HFF-Myc (cell line): ENCODE results near the gene TUFM.
"Not testable (repeated sequence)": the region's sequence is repeated elsewhere in the genome, so short reads cannot be mapped to it uniquely, and the experiment has no call there.

ENCODE experiments used
- DNase-seq: peaks from one replicate; pipeline ENCODE4 v3.0.0-alpha.2; 2011; ENCODE audit warnings: low read depth; ENCODE audit errors: extremely low read depth
- H3K4me3 ChIP-seq: replicated peaks from 2 replicates; pipeline ENCODE4 v1.5.1; 2011; ENCODE audit warnings: low read depth, mild to moderate bottlenecking, control low read depth, low read length
- TF ChIP-seq, protein P1 (sequence below): IDR thresholded peaks from 2 replicates; pipeline ENCODE4 v1.5.1; 2012; ENCODE audit warnings: mild to moderate bottlenecking, low read depth, low read length, control low read depth; ENCODE audit errors: missing control alignments

Gene TUFM

DNA sequence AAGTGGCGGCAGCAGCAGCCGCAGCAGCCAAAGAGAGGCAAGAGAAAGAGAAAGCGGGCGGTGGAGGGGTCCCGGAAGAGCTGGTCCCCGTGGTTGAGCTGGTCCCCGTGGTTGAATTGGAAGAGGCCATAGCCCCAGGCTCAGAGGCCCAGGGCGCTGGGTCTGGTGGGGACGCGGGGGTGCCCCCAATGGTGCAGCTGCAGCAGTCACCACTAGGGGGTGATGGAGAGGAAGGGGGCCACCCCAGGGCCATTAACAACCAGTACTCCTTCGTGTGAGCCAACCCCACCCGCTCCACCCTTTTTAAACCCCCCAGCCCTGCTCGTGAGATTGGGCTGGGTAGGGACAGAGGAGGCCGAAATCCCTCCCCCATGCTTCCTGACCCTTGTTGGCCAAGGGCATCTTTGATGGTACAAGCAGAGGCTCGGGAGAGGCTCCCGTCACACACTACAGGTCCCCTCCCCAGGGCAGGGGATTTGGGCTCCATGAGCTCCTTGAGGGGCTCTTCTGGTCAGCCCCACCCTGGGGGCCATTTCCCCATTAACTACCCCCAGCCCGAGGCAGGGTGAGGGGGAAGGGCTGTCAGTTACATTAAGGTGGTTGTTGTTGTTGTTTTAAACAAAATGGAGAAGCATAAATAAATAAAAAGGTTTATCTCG is 27.5 kb upstream of the TUFM start:
- no peak for DNase-seq
- no peak overlapping the region for H3K4me3 ChIP-seq
- TF ChIP-seq, protein P1, sequence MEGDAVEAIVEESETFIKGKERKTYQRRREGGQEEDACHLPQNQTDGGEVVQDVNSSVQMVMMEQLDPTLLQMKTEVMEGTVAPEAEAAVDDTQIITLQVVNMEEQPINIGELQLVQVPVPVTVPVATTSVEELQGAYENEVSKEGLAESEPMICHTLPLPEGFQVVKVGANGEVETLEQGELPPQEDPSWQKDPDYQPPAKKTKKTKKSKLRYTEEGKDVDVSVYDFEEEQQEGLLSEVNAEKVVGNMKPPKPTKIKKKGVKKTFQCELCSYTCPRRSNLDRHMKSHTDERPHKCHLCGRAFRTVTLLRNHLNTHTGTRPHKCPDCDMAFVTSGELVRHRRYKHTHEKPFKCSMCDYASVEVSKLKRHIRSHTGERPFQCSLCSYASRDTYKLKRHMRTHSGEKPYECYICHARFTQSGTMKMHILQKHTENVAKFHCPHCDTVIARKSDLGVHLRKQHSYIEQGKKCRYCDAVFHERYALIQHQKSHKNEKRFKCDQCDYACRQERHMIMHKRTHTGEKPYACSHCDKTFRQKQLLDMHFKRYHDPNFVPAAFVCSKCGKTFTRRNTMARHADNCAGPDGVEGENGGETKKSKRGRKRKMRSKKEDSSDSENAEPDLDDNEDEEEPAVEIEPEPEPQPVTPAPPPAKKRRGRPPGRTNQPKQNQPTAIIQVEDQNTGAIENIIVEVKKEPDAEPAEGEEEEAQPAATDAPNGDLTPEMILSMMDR = peak; percentile 66

DNA sequence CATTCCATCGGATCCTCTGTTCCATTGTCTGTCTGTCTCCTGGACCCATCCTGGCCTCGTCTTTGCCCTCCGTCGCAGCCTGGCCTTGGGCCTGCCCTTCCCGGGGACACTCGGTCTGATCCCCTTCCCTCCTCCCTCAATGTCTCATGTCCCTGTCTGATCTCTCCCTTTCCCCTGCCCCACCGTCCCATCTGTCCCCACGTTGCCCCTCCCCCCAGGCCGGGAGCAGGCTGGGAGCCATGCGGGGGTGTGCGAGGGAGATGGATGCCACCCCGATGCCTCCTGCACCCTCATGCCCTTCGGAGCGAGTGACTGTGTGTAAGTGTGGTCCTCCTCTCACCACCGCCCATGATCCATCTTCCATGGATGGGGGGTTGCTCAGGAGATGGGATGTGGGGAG is 26.8 kb upstream of the TUFM start:
- DNase-seq = no peak
- H3K4me3 ChIP-seq = no peak overlapping the region
- TF ChIP-seq, protein P1 = no peak

DNA sequence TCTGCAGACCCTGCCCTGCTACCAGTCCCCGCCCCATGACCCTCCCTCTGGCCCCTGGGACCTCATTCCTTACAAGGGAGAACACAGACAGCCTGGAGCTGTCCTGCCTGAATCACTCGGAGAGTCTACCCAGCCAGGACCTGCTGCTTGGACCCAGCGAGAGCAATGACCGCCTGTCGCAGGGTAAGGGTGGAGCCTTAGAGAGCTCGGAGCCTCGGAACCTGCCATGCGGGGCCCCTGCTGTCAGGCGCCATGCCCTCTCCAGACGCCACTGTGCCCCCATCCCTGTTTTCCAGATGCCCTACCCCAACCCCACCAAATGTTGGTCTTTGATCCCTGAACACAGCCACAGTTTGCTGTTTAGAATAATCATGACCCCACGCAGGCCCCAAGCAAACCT is 23.1 kb upstream of the TUFM start:
- no peak overlapping the region for H3K4me3 ChIP-seq
- TF ChIP-seq, protein P1 = no peak
- no peak for DNase-seq

DNA sequence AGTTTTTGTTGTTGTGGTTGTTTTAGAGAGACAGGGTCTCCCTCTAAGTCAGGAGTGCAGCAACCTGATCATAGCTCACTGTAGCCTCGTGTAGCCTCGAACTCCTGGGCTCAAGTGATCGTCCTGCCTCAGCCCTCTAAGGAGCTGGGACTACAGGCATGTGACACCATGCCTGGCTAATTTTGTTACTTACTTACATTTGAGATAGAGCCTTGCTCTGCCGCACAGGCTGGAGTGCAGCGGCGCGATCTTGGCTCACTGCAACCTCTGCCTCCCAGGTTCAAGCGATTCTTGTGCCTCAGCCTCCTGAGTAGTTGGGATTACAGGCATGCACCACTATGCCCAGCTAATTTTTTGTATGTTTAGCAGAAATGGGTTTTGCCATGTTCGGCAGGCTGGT is 21.5 kb upstream of the TUFM start:
- not testable (repeated sequence) for H3K4me3 ChIP-seq, DNase-seq

DNA sequence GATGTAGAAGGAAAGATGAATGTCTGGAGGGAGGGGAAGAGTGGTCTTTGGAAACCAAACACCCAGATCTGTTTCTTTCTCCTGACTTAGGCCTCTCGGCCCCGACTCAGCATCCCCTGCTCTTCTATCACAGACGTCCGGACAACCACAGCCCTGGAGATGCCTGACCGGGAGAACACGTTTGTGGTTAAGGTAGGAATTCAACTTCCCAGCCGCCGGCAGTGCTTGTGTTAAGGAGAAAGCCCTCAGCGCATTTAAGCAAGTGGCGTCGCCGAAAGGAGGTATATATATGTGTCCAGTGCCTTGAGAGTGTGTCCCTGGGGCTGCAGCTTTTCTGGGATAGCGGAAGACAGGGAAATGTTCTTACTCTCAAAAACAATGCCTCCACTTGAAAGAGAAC is 21.1 kb upstream of the TUFM start:
- H3K4me3 ChIP-seq = no peak overlapping the region
- TF ChIP-seq, protein P1 = no peak
- DNase-seq = no peak

DNA sequence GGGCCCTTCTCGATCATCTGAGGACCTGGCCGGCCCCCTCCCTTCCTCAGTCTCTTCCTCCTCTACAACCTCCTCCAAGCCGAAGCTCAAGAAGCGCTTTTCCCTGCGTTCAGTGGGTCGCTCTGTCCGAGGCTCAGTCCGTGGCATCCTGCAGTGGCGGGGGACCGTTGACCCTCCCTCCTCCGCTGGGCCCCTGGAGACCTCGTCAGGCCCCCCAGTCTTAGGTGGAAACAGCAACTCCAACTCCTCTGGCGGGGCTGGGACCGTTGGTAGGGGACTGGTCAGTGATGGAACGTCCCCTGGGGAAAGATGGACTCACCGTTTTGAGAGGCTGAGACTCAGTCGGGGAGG is 20.3 kb upstream of the TUFM start:
- H3K4me3 ChIP-seq = no peak overlapping the region
- TF ChIP-seq, protein P1 = no peak
- no peak for DNase-seq

DNA sequence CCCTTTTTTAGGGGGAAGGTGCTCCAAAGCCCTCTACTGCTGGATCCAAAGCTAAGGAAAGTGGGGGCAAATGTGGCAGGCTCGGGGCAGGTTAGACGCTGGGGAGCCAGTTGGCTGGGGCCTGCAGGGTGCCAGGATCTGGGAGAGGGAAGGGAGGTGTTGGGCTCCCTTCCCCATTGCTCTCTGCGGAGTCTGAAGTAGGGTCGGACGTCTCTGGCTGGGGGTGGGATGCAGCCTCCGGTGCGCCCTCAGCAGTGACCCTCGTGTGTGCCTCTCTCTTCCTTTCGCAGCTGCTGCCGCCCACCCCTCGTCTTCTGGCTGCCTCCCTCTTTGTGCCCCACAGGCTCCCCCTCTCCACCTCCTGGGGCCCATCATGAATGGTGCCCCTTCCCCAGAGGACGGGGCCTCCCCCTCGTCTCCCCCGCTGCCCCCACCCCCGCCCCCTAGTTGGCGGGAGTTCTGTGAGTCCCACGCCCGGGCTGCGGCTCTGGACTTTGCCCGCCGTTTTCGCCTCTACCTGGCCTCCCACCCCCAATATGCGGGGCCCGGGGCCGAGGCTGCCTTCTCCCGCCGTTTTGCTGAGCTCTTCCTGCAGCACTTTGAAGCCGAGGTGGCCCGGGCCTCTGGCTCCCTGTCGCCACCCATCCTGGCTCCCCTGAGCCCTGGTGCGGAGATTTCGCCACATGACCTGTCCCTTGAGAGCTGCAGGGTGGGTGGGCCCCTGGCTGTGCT is 19.7 kb upstream of the TUFM start:
- no peak overlapping the region for H3K4me3 ChIP-seq
- TF ChIP-seq, protein P1 = no peak
- no peak for DNase-seq
